EL (cell line): ENCODE results near the gene MTOR.

Experiments
- DNase-seq: peaks from one replicate; pipeline ENCODE4 v3.0.0-alpha.2; 2016

MTOR gene

GRCh38 chr1:11059155-11059967, 203.0 kb downstream of the MTOR start:
- DNase-seq: no peak

- DNase-seq: no peak
These were observed 203.7 kb downstream of the MTOR start for GRCh38 chr1:11058595-11059154.

- no peak for DNase-seq
These were observed 204.3 kb downstream of the MTOR start for GRCh38 chr1:11058026-11058425.

GRCh38 chr1:11057477-11057876, 204.9 kb downstream of the MTOR start:
- DNase-seq: no peak
